Measurements from ENCODE around the gene PRPSAP2.
"Not testable (repeated sequence)": the region's sequence is repeated elsewhere in the genome, so short reads cannot be mapped to it uniquely, and the experiment has no call there.

Gene PRPSAP2

DNA sequence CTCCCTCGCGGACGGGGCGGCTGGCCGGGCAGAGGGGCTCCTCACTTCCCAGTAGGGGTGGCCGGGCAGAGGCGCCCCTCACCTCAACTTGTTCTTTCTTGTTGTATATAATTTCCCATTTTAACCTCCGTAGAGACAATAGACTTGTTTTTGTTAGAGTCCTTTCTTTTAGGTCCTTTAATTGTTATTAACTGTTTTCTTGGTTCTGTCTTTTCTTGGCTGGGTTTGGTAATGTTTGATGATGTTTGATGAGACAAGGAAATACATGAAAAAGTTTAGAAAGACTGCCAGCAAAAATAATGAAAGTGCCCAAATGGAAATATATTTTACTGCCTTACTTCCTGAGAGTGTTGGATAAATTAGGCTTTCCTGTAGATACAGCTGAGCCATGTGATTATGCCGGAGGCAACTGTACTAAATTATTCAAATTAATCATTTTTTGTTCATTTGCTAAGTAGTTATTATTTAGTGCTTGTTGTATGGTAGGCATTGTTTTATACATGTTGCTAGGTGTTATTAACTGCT, 30.9 kb downstream of the PRPSAP2 start:
- no peak for DNase-seq (ENCODE audit: low spot score)

DNA sequence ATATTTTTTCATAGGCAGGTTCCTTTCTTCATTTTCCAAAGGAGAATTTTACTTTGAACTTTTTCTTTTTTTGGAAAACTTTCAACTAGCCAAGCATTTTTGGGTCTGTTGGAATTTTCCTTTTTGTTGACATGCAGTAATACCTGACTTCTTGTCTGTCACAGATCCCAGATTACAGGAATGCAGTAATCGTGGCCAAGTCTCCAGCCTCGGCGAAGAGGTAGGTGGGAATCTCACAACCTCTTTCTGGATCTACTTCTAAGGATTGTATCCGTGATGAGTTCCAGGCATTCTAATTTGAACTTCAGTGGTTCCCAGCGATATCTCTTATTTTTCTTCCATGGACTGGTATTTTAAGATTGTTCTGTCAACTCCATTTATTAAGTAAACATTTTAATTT, 31.7 kb downstream of the PRPSAP2 start:
- DNase-seq (ENCODE audit: low spot score) = no peak

DNA sequence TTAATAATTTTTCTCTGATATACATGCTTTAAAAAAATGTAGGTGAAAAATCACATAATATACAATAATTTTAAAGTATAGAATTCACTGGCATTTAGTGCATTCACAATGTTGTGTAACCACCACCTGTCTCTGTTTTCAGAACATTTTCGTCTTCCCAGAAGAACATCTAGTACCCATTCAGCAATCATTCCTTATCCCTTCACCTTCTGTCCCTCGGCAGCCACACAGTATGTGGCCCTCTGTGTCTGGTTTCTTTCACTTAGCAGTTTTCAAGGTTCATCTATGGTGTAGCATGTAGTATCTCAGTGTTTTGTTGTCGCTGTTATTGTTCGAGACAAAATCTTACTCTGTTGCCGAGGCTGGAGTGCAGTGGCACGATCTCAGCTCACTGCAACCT, 33.6 kb downstream of the PRPSAP2 start:
- DNase-seq (ENCODE audit: low spot score) = no peak

DNA sequence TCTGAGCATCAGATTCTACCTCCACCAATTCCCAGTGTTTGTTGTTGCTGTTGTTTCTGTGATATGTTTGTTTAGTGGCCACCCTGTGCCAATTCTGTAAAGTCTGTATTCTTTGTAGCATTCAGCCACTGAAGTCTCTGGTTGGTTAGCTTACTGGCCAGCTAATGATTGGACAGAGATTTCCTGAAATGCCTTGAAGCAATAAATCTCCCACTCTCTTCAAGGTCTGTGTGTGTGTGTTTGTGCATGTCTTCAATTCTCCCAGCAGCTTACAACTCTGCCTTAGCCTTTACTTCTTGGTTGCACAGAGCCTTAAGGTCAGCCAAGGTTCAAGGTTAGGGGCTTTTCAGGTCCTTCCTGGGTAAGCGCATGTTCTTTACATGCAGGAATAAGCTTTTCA, 38.2 kb downstream of the PRPSAP2 start:
- DNase-seq (ENCODE audit: low spot score) = no peak

DNA sequence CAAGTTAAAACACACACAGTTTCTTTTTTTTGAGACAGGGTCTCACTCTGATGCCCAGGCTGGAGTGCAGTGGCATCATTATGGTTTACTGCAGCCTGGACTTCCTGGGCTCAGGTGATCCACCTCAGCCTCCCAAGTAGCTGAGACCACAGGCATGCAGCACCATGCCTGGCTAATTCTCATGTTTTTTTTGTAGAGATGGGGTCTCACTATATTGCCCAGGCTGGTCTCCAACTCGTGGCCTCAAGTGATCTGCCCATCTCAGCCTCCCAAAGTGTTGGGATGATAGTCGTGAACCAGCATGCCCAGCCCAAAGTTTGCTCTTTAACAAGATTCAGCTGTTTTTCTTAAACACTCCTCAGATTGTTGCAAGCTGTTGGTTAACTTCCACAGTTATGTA, 39.0 kb downstream of the PRPSAP2 start:
- DNase-seq (ENCODE audit: low spot score) = no peak

DNA sequence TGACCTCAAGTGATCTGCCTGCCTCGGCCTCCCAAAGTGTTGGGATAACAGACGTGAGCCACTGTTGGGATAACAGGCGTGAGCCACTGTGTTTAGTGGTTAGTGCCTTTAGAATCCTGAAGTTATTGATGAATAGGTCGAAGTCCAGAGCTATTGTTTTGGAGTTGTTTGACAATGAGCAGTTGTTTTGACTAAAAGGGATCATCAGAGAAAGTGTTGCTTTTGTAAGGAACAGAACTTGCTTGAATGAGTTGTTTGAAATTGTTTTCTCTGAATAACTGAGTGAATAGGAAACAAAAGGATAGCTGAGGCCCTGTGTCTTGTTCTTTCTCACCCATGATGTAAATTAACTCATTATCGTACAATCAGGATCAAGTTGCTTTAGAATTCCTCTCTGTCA, 46.6 kb downstream of the PRPSAP2 start:
- no peak for DNase-seq (ENCODE audit: low spot score)

DNA sequence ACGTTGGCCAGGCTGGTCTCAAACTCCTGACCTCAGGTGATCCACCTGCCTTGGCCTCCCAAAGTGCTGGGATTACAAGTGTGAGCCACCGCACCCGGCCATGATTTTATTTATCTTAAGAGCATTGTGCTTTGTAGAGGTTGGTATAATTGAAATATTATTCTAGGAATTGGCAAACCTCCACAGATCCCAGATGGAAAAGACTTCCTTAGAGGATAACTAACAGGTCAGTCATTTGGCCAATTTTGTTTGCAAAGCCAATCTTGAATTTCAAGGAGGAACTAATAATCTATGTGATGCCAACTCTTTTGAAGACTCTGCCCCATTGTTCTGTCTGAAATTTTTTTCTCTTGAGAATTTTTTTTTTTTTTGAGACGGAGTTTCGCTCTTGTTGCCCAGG, 47.3 kb downstream of the PRPSAP2 start:
- DNase-seq (ENCODE audit: low spot score) = no peak

DNA sequence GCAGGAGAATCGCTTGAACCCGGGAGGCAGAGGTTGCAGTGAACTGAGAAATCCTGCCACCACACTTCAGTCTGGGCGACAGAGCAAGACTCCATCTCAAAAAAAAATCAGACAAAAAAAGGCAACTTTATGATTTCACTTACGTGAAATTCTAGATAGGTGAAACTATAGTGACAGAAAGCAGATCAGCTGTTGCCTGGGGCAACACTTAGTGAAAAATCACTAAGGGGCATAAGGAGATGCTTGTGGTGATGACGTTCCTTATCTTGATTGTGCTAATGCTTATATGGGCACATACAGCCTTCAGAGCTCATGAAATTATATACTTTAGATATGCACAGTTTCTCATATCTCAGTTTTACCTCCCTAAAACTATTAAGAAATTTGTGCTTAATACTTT, 52.4 kb downstream of the PRPSAP2 start:
- DNase-seq (ENCODE audit: low spot score) = no peak

DNA sequence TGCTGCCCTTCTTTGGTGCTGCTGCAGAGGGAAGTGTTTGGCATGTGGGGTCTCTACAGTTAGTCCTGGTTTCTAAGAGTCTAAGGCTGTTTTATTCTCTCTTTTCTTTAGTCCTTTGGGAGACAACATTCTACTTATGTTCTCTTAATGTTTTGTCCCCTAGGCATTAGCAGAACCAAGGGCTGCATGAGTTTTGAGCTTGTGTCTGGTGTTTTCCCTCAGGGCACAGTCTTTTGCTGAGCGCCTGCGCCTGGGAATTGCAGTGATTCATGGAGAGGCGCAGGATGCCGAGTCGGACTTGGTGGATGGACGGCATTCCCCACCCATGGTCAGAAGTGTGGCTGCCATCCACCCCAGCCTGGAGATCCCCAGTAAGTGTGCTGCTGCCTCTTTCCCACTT, 53.0 kb downstream of the PRPSAP2 start:
- DNase-seq (ENCODE audit: low spot score) = no peak

DNA sequence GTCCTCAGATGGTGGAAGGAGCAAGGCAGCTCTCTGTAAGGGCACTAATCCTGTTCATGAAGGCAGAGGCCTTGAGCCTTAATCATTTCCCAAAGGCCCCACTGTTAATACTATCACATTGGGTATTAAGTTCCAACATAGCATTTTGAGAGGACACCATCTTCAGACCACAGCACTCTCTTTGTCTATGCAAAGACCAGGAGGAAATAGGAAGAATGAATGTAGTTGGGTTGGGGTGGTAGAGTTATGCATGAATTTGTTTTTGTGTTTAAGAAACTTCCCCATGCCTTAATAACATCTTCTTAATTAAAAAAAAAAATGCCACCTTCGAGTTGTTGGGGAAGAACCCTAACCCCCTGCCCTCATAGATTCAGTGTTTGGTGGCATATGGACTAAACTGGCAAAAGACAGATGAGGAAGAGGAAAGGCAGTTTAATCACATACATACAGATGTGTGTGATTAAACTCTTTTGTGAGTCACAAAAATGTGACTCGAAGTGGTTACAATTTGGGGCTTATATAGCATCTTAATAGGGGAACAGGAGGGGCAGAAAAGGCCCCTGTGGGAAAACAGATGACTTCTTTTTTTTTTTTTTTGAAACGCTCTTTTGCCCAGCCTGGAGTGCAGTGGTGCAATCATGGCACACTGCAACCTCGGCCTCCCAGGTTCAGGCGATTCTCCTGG, 59.0 kb downstream of the PRPSAP2 start:
- DNase-seq (ENCODE audit: low spot score) = no peak

DNA sequence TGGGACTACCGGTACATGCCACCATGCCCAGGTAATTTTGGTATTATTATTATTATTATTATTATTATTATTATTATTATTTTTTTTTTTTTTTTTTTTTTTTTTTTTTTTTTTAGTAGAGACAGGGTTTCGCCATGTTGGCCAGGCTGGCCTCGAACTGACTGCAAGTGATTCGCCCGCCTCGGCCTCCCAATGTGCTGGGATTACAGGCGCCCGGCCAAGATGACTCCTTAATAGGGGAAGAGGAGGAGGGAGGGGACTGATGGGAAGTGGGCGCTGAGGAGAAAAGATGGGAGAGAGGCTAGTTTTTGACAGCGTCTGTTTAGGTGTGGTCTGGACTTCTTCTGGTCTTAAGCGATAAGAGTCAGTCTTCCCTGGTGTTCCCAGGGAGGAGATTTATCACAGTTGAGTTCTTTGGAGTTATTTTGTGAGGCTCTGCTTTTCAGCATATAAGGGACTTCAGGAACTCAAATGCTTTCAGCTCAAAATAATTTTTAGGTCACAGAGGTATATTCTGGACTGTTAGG, 59.6 kb downstream of the PRPSAP2 start:
- DNase-seq (ENCODE audit: low spot score) = no peak

DNA sequence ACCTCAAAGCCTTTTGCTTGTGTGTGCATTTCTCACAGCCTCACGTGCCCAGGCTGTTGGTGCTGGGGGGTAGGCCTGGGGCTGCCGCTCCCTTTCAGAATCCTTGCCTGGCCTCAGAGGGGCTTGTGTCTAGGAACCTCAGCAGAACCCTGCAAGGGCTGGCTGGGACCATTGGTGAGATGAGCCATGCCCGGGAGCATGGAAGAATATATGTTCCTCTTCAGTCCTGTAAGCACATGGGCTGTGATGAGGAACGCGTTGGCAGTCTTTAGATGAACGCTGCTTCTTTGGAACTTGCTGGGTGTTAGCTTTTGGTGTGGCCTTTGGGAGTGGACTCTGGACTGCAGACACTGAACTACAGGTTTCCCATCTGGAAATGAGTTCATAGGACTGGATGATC, 62.0 kb downstream of the PRPSAP2 start:
- no peak for DNase-seq (ENCODE audit: low spot score)

DNA sequence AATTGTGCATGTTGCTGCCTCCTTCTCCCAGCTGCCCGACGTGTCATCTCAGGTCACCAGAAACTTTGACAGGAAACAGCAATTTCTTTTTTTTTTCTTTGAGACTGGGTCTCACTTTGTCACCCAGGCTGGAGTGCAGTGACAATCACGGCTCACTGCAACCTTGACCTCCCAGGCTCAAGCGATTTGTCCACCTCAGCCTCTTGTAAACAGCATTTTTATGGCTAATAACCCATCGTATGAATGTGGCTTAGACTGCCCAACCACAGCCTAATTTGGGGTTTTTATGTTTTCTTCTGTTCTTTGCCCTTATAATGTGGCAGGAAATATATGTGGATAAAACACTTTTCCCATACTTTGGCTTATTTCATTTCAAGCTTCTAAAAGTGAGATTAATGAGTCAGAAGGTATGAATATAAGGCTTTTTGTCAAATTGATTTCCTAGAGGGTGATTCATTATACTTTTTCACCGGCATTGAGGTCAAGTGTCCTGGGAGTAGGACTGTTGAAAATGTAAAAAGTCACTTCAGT, 63.0 kb downstream of the PRPSAP2 start:
- no peak for DNase-seq (ENCODE audit: low spot score)

DNA sequence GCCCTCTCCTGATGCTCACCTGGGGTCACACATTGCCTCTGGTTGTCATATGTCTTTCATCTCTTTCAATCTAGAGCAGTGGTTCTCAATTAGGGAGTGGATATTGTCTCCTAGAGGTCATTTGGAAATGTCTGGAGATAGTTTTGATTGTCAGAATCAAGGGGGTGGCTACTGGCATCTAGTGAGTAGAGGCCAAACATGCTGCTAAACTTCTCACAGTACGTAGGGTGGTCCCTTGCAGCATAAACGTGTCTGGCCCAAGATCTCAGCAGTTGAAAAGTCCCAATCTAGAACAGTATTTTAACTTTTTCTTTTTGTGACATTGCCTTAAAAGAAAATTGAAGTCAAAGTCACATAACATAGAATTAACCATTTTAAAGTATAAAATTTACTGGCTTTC, 63.6 kb downstream of the PRPSAP2 start:
- DNase-seq (ENCODE audit: low spot score) = no peak

DNA sequence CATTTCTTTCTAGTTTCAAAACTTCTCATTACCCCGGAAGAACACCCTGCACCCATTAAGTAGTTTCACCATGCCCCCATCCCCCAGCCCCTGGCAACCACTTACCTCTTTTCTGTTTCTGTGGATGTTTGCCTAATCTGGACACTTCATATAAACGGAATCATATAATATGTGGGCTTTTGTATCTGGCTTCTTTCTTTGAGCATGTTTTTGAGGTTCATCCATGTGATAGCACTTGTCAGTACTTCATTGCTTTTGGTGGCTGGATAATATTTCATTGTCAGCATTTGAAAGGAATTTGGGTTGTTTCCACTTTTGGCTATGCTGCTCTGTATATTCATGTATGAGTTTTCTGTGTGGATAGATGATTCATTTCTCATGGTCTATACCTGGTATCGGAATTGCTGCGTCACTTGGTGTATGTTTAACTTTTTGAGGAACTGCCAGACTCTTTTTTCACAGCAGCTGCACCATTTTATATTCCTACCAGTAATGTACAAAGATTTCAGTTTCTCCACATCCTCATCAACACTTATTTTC, 64.1 kb downstream of the PRPSAP2 start:
- DNase-seq (ENCODE audit: low spot score) = no peak

DNA sequence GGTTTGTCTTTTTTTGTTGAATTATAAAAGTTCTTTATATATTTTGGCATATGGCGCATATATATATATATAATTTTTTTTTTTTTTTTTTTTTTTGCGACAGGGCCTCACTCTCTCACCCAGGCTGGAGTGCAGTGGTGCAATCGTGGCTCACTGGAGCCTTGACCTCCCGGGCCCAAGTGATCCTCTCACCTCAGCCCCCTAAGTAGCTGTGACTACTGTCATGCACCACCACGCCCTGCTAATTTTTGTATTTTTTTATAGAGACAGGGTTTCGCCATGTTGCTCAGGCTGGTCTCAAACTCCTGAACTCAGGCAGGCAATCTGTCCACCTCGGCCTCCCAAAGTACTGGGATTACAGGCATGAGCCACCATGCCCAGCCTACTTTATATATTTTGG, 64.7 kb downstream of the PRPSAP2 start:
- DNase-seq (ENCODE audit: low spot score) = not testable (repeated sequence)

DNA sequence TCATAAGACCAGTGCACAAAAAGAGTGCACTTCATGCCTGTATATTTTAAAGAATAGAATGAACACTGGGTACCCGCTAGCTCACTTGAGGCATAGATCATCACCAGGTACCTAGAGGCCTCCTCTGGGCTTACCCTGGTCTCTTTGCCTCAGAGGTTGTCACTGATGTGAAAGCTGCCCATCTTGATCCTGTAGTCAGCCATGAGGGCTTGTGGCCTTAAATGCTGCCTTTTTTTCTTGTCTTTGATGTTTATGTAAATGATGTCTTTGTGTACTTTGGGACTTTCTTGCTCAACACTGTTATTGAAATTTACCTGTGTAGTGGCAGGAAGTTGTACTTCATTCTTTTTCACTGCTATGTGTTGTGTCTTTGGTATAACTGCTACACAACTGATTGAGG, 67.3 kb downstream of the PRPSAP2 start:
- DNase-seq (ENCODE audit: low spot score) = no peak

DNA sequence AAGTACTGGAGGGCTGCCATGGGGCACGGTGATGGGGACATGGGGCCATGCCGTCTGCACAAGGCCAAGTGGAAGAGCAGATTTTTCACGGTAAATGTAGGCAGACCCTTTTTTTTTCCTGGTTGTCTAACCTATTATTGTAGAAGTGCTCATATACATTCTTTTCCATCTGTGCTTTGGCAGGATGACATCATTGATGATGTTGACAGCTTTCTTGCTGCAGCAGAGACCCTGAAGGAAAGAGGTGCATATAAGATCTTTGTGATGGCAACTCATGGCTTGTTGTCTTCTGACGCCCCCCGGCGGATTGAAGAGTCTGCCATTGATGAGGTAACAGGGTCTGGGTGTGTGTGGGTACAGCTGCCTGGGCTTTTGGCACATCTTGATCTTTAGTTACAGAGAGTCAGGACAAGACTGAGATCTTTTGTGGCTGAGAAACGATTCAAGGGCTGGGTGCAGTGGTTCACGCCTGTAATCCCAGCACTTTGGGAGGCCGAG, 70.7 kb downstream of the PRPSAP2 start:
- no peak for DNase-seq (ENCODE audit: low spot score)

DNA sequence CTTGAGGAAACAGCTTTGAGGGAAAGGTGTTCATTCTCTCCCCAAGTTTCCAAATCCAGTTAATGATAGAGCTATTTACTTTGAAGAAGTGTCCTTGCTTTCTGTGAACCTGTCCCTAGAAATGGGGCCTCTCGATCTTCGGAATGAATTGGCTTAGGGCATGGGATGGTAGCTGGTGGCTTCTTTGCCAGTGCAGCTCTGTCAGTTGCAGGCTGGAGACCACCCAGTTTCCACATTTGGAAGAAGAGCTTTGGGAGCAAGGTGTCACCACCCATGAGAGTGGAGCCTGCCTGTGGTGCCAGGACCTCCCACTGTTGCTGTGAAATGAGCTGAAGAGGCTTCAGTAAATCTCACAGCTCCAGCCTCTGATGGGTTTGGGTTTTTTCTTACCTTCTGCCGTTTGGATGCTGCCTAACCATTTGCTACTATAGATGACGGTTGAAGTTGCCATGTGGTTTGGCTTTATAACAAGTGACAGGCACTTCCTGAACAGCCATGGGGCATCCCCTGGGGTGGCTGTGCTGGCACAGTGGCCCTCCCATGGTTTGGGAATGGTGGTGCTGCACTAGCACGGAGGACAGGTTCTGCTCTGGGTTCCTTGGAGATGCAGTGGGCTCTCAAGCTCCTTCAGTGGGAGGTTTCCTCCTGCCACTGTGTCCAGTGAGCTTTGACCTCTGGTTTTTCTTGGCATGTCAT, 74.6 kb downstream of the PRPSAP2 start:
- DNase-seq (ENCODE audit: low spot score) = no peak

DNA sequence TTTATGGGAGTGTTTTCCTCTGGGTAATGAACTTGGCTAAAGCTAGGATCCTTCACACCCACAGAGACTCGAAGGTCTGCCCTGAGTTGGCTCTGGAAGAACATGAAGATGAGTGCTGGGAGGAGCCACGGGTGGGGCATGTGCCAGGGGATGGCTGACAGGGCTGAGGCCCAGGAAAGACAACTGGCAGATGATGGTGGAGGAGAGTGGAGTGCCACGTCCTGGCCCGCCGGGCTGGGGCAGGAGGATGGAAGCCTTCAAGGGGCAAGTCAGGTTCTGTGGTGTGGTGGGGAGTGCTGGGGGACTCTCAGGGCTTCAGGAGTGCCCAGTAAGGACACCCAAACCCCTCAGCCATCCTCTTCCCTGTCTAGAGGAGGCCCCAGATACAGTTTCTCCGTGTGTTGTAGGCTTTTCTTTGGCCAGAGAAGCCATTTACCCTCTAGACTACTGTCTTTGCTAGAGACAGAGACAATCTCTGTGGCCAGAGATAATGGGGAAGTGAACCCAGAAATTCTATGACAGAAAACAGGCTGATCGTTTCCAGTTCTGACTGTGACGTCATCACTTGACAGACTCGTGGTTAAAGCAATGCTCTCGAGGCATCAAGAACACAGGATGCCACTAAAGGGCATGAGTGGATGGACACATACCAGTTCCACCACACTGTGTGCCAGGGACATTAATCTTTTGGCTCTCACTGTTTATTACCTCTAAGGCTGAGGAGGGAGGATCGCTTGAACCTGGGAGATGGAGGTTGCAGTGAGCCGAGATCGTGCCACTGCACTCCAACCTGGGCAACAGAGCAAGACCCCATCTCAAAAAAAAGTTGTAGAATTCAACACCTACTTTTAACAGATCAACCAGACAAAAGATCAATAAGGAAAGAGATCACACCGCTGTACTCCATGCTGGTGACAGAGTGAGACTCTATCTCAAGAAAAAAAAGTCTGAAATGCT, 75.4 kb downstream of the PRPSAP2 start:
- DNase-seq (ENCODE audit: low spot score) = no peak

Measured in SK-N-DZ (cell line).